OCI-M2 (cell line): Measurements from ENCODE around the gene MYOF.
"Not testable (repeated sequence)": the region's sequence is repeated elsewhere in the genome, so short reads cannot be mapped to it uniquely, and the experiment has no call there.

ENCODE experiments used
- DNase-seq: peaks from one replicate; lab custom pipeline; 2025; ENCODE audit not compliant: unreplicated experiment; lab: John Stamatoyannopoulos, UW

Gene MYOF

GRCh38 chr10:93485690-93486089 is 3.6 kb upstream of the MYOF start:
- DNase-seq = no peak

GRCh38 chr10:93481637-93482144 is 443 bp downstream of the MYOF start:
- DNase-seq = no peak

- no peak for DNase-seq
Measured at GRCh38 chr10:93478873-93479272, 3.3 kb downstream of the MYOF start.

GRCh38 chr10:93476756-93477155 is 5.4 kb downstream of the MYOF start:
- DNase-seq = no peak

- no peak for DNase-seq
Measured at GRCh38 chr10:93475871-93476270, 6.3 kb downstream of the MYOF start.

GRCh38 chr10:93475227-93475626 is 6.9 kb downstream of the MYOF start:
- DNase-seq = no peak

- DNase-seq = no peak
Measured at GRCh38 chr10:93473804-93474472, 8.2 kb downstream of the MYOF start.

- no peak for DNase-seq
Measured at GRCh38 chr10:93473161-93473560, 9.0 kb downstream of the MYOF start.

- no peak for DNase-seq
Measured at GRCh38 chr10:93471110-93471651, 11.0 kb downstream of the MYOF start.

- DNase-seq = no peak
Measured at GRCh38 chr10:93469454-93469853, 12.7 kb downstream of the MYOF start.

- DNase-seq = no peak
Measured at GRCh38 chr10:93468461-93469213, 13.5 kb downstream of the MYOF start.

GRCh38 chr10:93467635-93468034 is 14.5 kb downstream of the MYOF start:
- not testable (repeated sequence) for DNase-seq

- no peak for DNase-seq
Measured at GRCh38 chr10:93465806-93466675, 16.1 kb downstream of the MYOF start.

- DNase-seq = no peak
Measured at GRCh38 chr10:93464776-93465388, 17.3 kb downstream of the MYOF start.

- no peak for DNase-seq
Measured at GRCh38 chr10:93463723-93464476, 18.2 kb downstream of the MYOF start.

GRCh38 chr10:93462881-93463280 is 19.3 kb downstream of the MYOF start:
- no peak for DNase-seq

GRCh38 chr10:93462371-93462770 is 19.8 kb downstream of the MYOF start:
- DNase-seq = no peak

GRCh38 chr10:93461807-93462178 is 20.3 kb downstream of the MYOF start:
- no peak for DNase-seq

- no peak for DNase-seq
Measured at GRCh38 chr10:93461109-93461806, 20.9 kb downstream of the MYOF start.
